NCI-H1048 (cell line): Measurements from ENCODE around the gene KCND2.

Experiments used
- DNase-seq: peaks from one replicate; lab custom pipeline; 2025; lab: John Stamatoyannopoulos, UW

Gene KCND2

GRCh38 chr7:120311028-120311788 is 38.2 kb downstream of the KCND2 start:
- no peak for DNase-seq

- DNase-seq, result no peak
Observed at GRCh38 chr7:120320218-120320961, 47.4 kb downstream of the KCND2 start.

- DNase-seq, result no peak
Observed at GRCh38 chr7:120327054-120327453, 54.1 kb downstream of the KCND2 start.

GRCh38 chr7:120332433-120332832 is 59.5 kb downstream of the KCND2 start:
- no peak for DNase-seq

- DNase-seq, result no peak
Observed at GRCh38 chr7:120334475-120334874, 61.5 kb downstream of the KCND2 start.

GRCh38 chr7:120337308-120337907 is 64.4 kb downstream of the KCND2 start:
- no peak for DNase-seq

- DNase-seq, result no peak
Observed at GRCh38 chr7:120344276-120344675, 71.3 kb downstream of the KCND2 start.

GRCh38 chr7:120353171-120353570 is 80.2 kb downstream of the KCND2 start:
- no peak for DNase-seq

GRCh38 chr7:120360918-120361317 is 87.9 kb downstream of the KCND2 start:
- DNase-seq, result no peak

GRCh38 chr7:120363414-120363813 is 90.4 kb downstream of the KCND2 start:
- DNase-seq, result no peak

- DNase-seq, result no peak
Observed at GRCh38 chr7:120370954-120371353, 98.0 kb downstream of the KCND2 start.

- DNase-seq, result no peak
Observed at GRCh38 chr7:120373174-120373573, 100.2 kb downstream of the KCND2 start.

GRCh38 chr7:120394595-120394994 is 121.6 kb downstream of the KCND2 start:
- DNase-seq, result no peak

GRCh38 chr7:120395526-120396019 is 122.6 kb downstream of the KCND2 start:
- DNase-seq, result no peak

GRCh38 chr7:120398284-120399000 is 125.5 kb downstream of the KCND2 start:
- no peak for DNase-seq

- no peak for DNase-seq
Observed at GRCh38 chr7:120400806-120401455, 128.0 kb downstream of the KCND2 start.

- no peak for DNase-seq
Observed at GRCh38 chr7:120402079-120402767, 129.2 kb downstream of the KCND2 start.

- DNase-seq, result no peak
Observed at GRCh38 chr7:120402801-120403200, 129.8 kb downstream of the KCND2 start.

GRCh38 chr7:120404042-120404441 is 131.1 kb downstream of the KCND2 start:
- no peak for DNase-seq

GRCh38 chr7:120405652-120406051 is 132.7 kb downstream of the KCND2 start:
- DNase-seq, result no peak

GRCh38 chr7:120407010-120407409 is 134.0 kb downstream of the KCND2 start:
- DNase-seq, result no peak
